HL-60/S4 treated with phorbol 12-myristate 13-acetate at 8.2 ng/mL for 4 days and 3 days (cell line): ENCODE data around the gene RTKN2.
"Not testable (repeated sequence)": the region's sequence is repeated elsewhere in the genome, so short reads cannot be mapped to it uniquely, and the experiment has no call there.

Experiments
- in situ Hi-C: fragments of 300-500 bp; cut with MboI; formaldehyde crosslinking; loops from 2 replicates; pipeline ENCODE4 v1.15.0; 2022; ENCODE audit warnings: low sequenced_read_pairs

The RTKN2 gene, protein sequence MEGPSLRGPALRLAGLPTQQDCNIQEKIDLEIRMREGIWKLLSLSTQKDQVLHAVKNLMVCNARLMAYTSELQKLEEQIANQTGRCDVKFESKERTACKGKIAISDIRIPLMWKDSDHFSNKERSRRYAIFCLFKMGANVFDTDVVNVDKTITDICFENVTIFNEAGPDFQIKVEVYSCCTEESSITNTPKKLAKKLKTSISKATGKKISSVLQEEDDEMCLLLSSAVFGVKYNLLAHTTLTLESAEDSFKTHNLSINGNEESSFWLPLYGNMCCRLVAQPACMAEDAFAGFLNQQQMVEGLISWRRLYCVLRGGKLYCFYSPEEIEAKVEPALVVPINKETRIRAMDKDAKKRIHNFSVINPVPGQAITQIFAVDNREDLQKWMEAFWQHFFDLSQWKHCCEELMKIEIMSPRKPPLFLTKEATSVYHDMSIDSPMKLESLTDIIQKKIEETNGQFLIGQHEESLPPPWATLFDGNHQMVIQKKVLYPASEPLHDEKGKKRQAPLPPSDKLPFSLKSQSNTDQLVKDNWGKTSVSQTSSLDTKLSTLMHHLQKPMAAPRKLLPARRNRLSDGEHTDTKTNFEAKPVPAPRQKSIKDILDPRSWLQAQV

DNA sequence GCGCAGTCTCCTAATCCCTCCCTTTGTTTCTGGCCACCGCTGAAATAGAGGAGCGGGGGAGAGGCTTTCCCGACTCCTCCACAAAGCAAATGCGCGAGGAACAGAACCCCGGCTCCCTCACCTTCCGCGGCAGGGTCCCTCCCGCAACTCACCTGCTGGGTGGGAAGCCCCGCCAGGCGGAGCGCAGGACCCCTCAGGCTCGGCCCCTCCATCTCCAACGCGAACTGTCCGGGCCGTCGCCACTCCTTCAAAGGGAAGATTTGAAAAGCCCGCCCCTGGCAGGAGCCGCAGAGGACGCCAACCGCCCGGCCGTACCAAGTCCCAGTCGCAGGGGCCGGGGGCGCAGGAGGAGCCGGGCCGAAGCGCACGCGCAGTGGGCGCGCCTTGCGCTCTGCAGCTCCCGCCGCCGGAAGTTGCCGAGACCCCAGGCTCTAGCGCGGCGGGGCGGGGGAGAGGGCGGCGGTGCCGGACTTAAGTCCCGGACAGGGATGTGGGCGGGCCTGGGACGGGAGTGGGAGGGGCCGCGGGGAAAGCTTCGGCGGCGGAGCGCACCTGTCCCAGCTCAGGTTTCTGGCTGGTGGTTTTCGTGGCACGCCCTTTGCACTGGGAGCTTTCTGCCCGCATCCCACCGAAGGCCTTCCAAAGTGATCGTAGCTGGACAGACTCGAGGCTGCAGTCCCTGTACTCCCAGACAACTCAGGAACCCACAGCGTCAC, at the start of gene RTKN2:
Gene RTKN2 (minus strand): TSS at position 446 of the 716 bp plus-strand sequence. CDS start 234 bp downstream, at position 212.
- in situ Hi-C loops: no loop called here

DNA sequence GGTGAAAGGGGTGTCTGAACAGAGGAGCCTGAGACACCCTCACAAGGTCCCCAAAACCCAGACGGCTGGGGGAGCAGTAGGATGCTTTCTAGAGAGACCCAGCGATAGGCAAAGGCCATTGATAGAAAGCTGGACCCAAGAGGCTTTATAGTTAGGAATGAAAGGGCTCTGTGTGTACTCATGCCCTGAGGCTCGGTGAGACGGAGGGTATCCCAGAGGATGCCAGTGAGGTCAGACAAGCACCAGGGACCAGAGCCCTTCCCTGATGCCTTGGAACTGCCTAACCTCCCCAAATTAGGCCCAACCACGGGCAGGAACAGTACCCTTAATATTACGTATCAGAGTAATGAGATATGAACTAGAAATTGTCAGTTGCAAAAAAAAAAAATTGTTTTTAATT, 48.6 kb upstream of the RTKN2 start:
- in situ Hi-C loops: no loop called here

DNA sequence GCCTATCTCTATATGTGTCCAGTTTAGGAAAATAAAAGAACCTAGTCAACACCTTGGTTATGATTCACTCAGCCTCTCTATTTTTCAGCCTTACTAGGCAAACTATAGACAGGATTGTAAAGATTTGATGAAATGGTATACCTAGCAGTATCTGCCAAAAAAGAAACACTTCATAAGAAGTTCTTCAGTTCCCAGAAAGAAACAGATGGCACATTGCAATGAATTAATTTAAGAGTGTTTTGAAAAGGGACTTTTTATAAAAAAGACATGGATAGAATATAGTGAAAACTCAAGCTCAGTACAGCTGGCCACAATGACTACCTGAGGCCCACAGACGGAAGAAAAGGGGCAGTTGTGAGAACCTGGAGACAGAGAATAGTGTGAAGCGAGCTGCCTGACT, 40.6 kb upstream of the RTKN2 start:
- in situ Hi-C loops: no loop called here

DNA sequence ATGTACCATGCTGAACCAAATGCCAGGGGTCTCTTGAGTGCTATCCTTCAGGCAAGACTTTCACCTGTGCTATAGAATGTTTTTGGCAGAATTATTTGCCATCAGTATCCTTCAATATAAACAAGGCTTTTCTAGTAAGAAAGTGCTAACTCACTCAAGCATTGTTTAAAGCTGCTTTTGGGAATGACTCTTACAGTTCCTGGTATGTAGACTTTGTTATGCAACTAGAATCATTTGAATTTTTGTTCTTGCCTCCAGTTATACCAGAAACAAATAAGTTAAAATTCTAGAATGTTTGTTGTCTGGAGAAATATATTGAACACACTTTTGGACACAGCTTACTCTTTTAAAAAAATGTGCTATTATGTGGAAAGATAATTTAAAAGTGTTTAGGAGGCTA, 39.5 kb upstream of the RTKN2 start:
- in situ Hi-C loops: no loop called here

DNA sequence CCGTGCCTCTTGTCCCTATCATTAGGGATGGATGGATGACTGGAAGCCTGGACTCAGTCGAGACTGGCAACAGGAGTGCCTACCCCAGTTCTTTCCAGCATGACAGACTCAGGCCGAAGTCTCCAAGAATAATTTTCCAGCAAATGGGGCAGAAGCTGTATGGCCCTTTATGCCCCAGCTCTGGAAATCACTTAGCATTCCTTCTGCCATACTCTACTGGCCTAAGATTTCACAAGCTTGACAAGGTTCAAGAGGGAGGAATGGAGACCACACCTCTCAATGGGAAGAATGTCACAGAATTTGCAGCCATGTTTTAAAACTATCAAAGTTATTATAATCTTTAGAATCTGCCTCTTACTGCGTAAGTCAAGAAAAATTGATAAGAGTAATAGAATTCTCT, 39.0 kb upstream of the RTKN2 start:
- in situ Hi-C loops: no loop called here

DNA sequence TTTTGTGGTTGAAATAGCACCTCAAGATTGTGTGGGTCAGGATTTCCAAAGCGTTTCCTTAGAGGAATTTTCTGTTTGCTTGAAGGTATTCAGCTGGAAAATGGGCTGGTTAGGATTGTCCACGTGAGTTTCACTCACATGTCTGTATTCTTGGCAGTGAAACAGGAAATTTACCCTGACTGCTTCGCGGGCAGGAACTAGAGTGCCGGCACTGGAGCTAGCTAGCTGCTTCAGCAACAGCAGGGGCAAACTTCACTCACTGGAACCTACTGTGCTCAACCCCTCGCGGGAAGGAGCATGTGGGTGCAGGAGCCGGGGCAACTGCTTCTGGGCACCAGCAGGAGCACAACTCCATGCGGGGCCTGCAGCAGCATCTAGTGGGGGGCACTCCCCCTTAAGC, 38.0 kb upstream of the RTKN2 start:
- in situ Hi-C loops: no loop called here

DNA sequence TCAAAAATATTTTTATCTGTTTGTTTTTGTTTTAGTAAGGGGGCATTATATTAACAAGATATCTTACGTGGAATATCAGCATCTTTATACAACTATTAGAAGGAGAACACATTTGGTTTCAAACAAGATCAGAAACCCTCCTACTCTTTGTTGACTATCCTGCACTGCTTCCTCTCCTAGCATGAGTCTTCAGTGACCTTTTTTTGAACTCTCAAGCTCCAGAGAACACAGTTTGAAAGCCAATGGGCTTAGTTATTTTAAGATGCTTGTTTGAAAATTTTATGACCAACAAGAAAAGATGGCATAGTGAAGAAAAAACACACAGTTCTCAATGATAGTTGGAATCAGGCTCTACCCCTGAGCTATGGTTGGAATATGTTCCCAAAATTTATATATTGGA, 37.2 kb upstream of the RTKN2 start:
- in situ Hi-C loops: no loop called here

DNA sequence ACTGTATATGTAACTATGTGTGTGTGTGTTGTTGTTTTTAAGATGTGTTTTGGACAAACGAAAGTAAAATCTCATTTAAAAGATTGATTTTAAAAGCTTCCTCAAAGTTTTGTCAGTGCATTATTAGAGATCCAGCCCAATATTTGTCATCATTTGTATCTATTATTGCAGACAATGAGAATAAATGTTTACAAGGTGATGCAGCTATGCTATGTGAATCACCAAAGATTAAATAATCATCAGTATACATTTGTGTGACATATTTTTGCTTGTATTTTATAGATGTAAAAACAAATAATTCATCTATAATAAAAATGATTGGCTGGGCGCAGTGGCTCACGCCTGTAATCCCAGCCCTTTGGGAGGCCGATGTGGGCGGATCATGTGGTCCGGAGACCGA, 35.3 kb upstream of the RTKN2 start:
- in situ Hi-C loops: no loop called here

DNA sequence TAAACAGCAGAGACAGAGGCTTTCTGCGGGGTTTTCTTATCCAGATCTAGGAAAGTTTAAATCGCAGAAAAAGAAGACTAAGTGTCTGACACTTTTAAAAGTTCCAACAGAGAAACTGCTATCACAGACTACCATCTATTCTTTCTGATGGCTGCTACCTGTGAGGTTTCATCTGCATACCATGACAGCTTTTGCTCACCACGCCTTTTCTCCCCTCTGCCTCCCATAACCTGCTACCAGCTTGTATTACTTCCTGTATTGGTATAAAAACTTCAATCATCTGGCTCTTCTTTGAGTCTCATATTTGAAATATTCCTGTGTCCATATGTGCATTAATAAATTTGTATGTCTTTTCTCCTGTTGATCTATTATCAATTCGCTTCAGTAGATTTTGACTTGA, 34.1 kb upstream of the RTKN2 start:
- in situ Hi-C loops: no loop called here

DNA sequence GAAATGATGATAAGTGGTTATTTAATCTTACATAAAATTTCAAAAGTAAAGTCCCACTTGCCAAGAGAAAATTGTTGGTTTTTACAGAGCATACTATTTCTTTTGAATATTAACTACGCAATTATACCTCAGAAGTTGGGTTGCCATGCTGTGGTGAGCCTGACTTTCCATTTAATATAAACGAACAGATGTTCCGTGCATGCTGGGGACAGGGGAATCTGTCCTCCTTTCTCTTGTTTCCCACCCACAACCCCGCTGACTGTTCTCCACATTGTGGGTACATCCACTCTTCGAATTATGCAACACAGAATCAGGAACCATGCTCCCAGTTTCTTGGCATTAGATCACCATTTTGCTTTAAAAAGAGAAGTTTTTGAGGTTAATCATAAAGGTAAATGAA, 29.2 kb upstream of the RTKN2 start:
- in situ Hi-C loops: no loop called here

DNA sequence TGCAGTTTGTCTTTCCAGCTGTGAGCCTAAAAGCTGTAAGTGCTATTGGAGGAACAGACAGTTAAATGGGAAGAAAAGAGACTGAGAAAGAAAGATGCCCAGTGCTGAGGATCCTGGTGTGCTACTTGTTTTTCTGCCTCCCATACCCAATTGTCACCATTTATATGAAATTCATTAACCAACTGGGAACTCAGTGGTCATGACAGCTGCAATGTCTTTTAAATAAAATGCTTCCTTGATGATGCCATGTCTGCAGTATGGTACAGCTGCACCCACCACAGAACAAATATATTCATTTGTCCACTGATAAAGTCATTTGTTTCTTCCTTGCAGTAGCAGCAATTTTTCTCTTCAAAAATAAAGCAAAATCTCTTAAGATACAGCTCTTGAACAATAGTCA, 15.6 kb upstream of the RTKN2 start:
- in situ Hi-C loops: no loop called here

DNA sequence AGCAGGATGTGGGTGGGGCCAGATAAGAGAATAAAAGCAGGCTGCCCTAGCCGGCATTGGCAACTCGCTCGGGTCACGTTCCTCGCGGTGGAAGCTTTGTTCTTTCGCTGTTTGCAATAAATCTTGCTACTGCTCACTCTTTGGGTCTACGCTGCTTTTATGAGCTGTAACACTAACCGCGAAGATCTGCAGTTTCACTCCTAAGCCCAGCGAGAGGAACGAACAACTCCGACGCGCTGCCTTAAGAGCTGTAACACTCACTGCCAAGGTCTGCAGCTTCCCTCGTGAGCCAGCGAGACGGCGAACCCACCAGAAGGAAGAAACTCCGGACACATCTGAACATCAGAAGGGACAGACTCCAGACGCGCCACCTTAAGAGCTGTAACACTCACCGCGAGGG, 12.7 kb upstream of the RTKN2 start:
- in situ Hi-C loops: not testable (repeated sequence)

DNA sequence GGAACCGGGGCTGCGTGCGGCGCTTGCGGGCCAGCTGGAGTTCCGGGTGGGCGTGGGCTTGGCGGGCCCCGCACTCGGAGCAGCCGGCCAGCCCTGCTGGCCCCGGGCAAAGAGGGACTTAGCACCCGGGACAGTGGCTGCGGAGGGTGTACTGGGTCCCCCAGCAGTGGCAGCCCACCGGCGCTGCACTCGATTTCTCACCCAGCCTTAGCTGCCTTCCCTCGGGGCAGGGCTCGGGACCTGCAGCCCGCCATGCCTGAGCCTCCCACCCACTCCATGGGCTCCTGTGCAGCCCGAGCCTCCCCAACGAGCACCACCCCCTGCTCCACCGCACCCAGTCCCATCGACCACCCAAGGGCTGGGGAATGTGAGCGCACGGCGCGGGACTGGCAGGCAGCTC, 11.7 kb upstream of the RTKN2 start:
- in situ Hi-C loops: not testable (repeated sequence)

DNA sequence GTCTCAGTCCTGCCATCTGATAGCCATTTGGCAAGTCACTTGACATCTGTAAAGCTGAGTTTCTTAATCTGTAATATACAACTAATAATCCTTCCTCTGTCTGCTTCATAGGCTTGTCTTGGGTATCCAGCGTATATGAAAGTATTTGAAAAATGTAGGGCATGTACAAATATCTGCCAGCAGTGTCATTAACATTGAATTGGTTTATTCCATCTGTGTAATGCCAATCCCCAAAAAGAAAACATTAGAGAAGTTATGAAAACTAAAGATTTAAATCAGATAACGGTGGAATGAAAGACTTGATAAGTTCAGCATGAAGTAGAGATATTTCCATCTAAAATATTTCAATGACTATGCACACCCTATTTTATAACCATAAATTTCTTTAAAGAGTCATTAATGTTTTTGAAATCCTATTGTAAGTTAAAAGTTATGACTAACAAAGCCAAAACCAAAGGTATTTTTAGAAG, 9.8 kb upstream of the RTKN2 start:
- in situ Hi-C loops: no loop called here

DNA sequence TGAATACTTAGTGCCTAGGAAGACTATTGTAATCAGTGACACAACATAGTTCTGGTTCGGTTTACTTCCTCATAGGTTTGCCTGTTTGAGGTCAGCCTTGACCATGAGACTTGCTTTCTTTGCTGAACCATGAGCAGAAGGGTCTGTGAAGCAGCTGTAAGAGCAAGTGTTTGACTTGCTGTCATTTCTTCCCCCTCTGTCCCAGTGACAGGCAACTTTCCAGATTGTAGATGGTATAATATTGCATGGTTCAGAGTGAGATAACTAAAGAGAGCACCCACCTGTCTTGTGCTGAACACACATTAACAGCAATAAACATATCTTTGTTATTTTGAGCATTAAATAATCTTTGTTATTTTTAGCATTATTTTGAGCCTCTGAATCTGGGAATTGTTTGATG, 9.3 kb upstream of the RTKN2 start:
- in situ Hi-C loops: no loop called here

DNA sequence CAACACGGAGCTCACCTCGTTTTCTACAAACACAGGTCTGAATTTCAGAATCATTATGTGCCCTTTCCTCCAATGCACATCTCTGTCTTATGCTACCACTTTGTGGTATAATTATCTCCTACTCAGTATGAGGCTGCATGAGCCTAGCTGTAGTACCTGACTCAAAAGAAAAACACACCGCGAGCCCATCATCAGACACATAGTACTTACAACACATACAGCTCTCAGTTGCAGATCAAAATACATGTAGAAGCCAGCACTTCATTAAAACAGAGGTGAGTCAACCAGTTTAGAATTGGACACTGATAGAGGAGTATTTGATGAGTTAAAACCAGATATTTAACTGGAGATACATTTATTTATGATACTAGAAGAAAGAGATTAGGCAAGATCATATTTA, 1.4 kb upstream of the RTKN2 start:
- in situ Hi-C loops: no loop called here

DNA sequence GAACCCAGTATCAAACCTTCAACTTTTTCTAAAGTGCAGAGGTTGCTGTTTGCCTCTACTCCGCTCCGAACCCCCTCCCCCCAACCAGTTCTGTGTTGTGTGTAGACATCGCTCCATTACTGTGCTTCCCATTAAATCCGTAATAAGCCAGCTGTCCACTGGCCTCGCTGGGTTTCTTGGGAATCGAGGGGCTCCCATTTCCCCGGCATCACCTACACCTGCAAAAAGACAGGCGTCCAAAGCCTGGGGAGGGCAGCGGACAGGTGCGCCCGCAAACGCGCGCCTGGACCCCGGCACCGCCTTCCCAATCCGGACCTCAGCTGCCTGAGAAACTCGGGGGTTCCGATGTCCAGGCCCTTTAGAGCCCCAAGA, 631 bp downstream of the RTKN2 start:
- in situ Hi-C loops: no loop called here

DNA sequence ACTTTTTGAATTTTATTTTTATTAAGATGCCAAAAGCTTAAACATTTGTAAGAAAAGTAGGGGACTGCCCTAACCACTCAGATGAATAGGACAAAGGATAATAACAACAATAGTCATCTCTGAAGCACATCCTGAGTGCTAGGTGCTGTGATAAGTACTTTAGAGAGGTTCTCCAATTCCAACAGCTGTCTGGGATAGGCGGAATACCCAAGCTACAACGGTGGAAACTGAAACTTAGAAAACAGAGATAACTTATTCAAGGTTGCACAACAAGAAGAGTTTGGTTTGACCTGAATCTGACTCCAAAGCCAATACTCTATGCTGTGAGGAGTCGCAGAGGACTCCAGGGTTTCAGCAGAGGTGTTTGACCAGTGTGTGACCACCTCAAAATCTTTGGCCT, 2.0 kb downstream of the RTKN2 start:
- in situ Hi-C loops: no loop called here

DNA sequence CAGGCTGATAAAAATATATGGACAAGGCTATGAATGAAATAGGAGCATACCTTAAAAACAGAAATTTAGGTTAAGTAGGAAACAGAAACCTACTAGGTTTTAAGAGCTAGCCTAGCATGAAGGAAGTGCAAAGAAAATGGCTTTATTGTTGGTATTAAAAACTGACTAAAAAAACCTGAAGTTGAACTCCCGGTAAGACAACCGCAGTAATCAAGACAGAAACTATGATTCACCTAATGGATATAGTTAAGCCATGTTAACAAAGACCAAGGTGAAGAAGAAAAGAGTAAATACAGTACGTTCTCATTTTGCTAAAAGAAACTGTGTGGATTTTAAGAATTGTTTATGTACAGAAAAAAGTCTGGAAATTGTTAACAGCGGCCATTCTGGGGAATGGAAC, 2.5 kb downstream of the RTKN2 start:
- in situ Hi-C loops: no loop called here

DNA sequence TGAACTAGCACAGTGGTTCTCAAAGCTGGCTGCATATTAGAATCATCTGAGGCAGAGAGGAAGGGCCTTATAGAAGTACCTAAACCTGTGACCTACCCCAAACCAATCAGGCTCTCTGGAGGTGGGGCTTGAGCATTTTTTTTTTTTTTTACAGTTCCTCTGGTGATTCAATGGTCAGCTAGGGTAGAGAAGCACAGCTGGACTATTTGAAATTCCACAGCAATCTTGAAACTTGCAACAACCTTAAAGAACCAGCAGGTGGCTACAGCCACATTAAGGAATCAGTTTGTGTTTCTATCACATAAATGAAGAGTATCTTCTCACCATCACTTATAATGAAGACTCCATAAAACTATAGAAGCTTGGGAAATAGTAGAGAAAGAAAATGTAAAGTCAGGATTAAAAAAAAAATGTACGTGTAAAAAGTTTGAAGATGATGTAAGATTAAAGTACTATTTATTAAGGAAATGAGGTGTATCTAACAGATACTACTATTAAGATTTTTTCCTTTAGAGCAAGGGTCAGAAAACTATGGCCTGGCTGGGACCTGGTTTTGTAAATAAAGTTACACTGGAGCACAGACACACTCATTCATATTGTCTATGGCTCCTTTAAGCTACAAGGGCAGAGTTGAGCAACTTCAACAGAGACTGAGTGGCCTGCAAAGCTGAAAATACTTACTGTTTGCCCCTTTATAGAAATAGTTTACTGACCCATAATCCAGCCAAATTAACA, 3.8 kb downstream of the RTKN2 start:
- in situ Hi-C loops: no loop called here

DNA sequence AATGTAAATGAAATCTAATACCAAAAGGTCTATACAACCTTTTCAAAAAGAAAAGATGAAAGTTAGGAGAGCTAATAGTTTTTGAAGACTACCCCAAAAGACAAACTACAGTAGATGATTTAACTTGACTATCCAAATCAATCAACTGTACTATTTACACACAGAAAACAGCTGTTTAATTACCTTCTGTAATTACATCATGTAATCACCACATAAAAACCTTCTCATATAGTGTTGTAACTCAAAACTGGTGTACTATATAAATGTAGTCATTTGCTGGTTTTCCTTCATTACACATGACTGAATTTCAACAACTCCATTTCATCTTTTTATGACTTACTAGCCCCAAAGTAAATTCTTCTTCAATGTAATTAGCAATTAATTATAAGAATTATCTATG, 4.5 kb downstream of the RTKN2 start:
- in situ Hi-C loops: no loop called here
